ENCODE measurements around the gene NBEA.

The NBEA gene

DNA sequence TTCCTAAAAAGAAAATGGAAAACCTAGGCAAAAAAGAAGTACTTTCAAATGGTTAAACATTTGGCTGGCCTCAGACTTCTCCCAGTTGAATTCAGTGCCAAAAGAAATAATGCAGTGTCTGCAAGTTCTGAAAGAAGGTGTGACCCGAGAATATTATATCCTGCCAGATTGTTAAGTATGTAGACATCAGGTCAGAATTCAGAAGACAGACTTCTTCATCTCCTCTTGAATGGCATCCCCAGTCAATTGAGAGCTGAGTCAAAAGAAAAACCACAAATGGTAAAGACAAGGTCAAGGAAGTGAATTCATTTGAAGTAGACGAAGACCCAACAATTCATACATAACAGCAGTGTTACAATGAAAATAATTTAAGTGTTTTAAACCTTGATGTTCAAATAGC is 194.5 kb downstream of the NBEA start:
- Histone ChIP-seq H2BK120ac (ENCODE audit: insufficient read depth, low read length, poor library complexity) (no peak overlapping the region), H3K23ac (ENCODE audit: low read length) (no peak overlapping the region), H4K91ac (ENCODE audit: low read depth, low read length) (no peak overlapping the region), H3K79me1 (ENCODE audit: low read length) (no peaks in the 10 kb centered on the region), H2AK5ac (ENCODE audit: low read length) (no peak overlapping the region), H2BK12ac (ENCODE audit: low read length) (no peak overlapping the region), H3K27ac (ENCODE audit: low read depth, low read length) (no peak overlapping the region), H3K27me3 (ENCODE audit: insufficient read depth, low read length) (no peaks in the 10 kb centered on the region), H2AFZ (ENCODE audit: insufficient read depth, low read length, poor library complexity) (no peak overlapping the region), H3K9ac (ENCODE audit: low read length) (no peak overlapping the region), H4K12ac (ENCODE audit: low read depth, low read length) (no peak overlapping the region), H3K18ac (ENCODE audit: low read length) (no peak overlapping the region), H3K4me2 (ENCODE audit: low read length) (no peak overlapping the region), H3K9me3 (ENCODE audit: insufficient read depth, low read depth, low read length) (no peaks in the 10 kb centered on the region), H2BK5ac (ENCODE audit: low read depth, low read length, poor library complexity) (no peak overlapping the region), H4K8ac (ENCODE audit: low read depth, low read length) (no peak overlapping the region), H3K36me3 (ENCODE audit: control insufficient read depth in 1 of 2, insufficient read depth in 2 of 2, low read length in 2 of 2) (no peaks in the 10 kb centered on the region), H3K4me3 (ENCODE audit: low read depth, low read length) (no peak overlapping the region), H3K79me2 (ENCODE audit: control insufficient read depth, insufficient read depth, low read length, poor library complexity) (no peaks in the 10 kb centered on the region), H3K14ac (ENCODE audit: low read length) (no peak overlapping the region), H3K4ac (ENCODE audit: low read depth, low read length) (no peak overlapping the region), H3K4me1 (ENCODE audit: control insufficient read depth in 1 of 2, insufficient read depth in 2 of 2, low read length in 2 of 2) (no peaks in the 10 kb centered on the region)
- WGBS (ENCODE audit: extremely low coverage, insufficient coverage, insufficient read length), result no CpG with 5 or more reads among the region's 2 CpGs
- DNase-seq, result no peak

GRCh38 chr13:35139591-35139990 is 197.5 kb downstream of the NBEA start:
- Histone ChIP-seq H2BK12ac (ENCODE audit: low read length) (no peak overlapping the region), H3K27ac (ENCODE audit: low read depth, low read length) (no peak overlapping the region), H2BK5ac (ENCODE audit: low read depth, low read length, poor library complexity) (no peak overlapping the region), H3K18ac (ENCODE audit: low read length) (no peak overlapping the region), H4K8ac (ENCODE audit: low read depth, low read length) (no peak overlapping the region), H3K79me1 (ENCODE audit: low read length) (no peaks in the 10 kb centered on the region), H3K23ac (ENCODE audit: low read length) (no peak overlapping the region), H4K91ac (ENCODE audit: low read depth, low read length) (no peak overlapping the region), H3K4me2 (ENCODE audit: low read length) (no peak overlapping the region), H3K4me1 (ENCODE audit: control insufficient read depth in 1 of 2, insufficient read depth in 2 of 2, low read length in 2 of 2) (no peaks in the 10 kb centered on the region), H4K12ac (ENCODE audit: low read depth, low read length) (no peak overlapping the region), H3K36me3 (ENCODE audit: control insufficient read depth in 1 of 2, insufficient read depth in 2 of 2, low read length in 2 of 2) (no peaks in the 10 kb centered on the region), H2AK5ac (ENCODE audit: low read length) (no peak overlapping the region), H3K9ac (ENCODE audit: low read length) (no peak overlapping the region), H3K27me3 (ENCODE audit: insufficient read depth, low read length) (no peaks in the 10 kb centered on the region), H3K4me3 (ENCODE audit: low read depth, low read length) (no peak overlapping the region), H3K9me3 (ENCODE audit: insufficient read depth, low read depth, low read length) (no peaks in the 10 kb centered on the region), H3K14ac (ENCODE audit: low read length) (no peak overlapping the region), H3K4ac (ENCODE audit: low read depth, low read length) (no peak overlapping the region), H2BK120ac (ENCODE audit: insufficient read depth, low read length, poor library complexity) (no peak overlapping the region), H2AFZ (ENCODE audit: insufficient read depth, low read length, poor library complexity) (no peak overlapping the region), H3K79me2 (ENCODE audit: control insufficient read depth, insufficient read depth, low read length, poor library complexity) (no peaks in the 10 kb centered on the region)
- no CpG with 5 or more reads among the region's 4 CpGs for WGBS (ENCODE audit: extremely low coverage, insufficient coverage, insufficient read length)
- no peak for DNase-seq

- no peak overlapping the region for H4K8ac ChIP-seq (ENCODE audit: low read depth, low read length)
- H3K4ac ChIP-seq (ENCODE audit: low read depth, low read length), result no peak overlapping the region
- H3K4me1 ChIP-seq (ENCODE audit: control insufficient read depth in 1 of 2, insufficient read depth in 2 of 2, low read length in 2 of 2), result no peaks in the 10 kb centered on the region
- no peaks in the 10 kb centered on the region for H3K79me1 ChIP-seq (ENCODE audit: low read length)
- H2AFZ ChIP-seq (ENCODE audit: insufficient read depth, low read length, poor library complexity), result no peak overlapping the region
- H2BK120ac ChIP-seq (ENCODE audit: insufficient read depth, low read length, poor library complexity), result no peak overlapping the region
- H2BK12ac ChIP-seq (ENCODE audit: low read length), result no peak overlapping the region
- H3K14ac ChIP-seq (ENCODE audit: low read length), result no peak overlapping the region
- H2AK5ac ChIP-seq (ENCODE audit: low read length), result no peak overlapping the region
- WGBS (ENCODE audit: extremely low coverage, insufficient coverage, insufficient read length), result no CpG with 5 or more reads among the region's 1 CpG
- H3K27me3 ChIP-seq (ENCODE audit: insufficient read depth, low read length), result no peaks in the 10 kb centered on the region
- no peak overlapping the region for H3K23ac ChIP-seq (ENCODE audit: low read length)
- no peaks in the 10 kb centered on the region for H3K9me3 ChIP-seq (ENCODE audit: insufficient read depth, low read depth, low read length)
- H2BK5ac ChIP-seq (ENCODE audit: low read depth, low read length, poor library complexity), result no peak overlapping the region
- no peak overlapping the region for H3K18ac ChIP-seq (ENCODE audit: low read length)
- no peaks in the 10 kb centered on the region for H3K36me3 ChIP-seq (ENCODE audit: control insufficient read depth in 1 of 2, insufficient read depth in 2 of 2, low read length in 2 of 2)
- H3K4me2 ChIP-seq (ENCODE audit: low read length), result no peak overlapping the region
- no peak overlapping the region for H3K4me3 ChIP-seq (ENCODE audit: low read depth, low read length)
- H3K79me2 ChIP-seq (ENCODE audit: control insufficient read depth, insufficient read depth, low read length, poor library complexity), result no peaks in the 10 kb centered on the region
- no peak overlapping the region for H3K27ac ChIP-seq (ENCODE audit: low read depth, low read length)
- H4K91ac ChIP-seq (ENCODE audit: low read depth, low read length), result no peak overlapping the region
- no peak overlapping the region for H4K12ac ChIP-seq (ENCODE audit: low read depth, low read length)
- H3K9ac ChIP-seq (ENCODE audit: low read length), result no peak overlapping the region
- no peak for DNase-seq
Observed at GRCh38 chr13:35140321-35140720, 198.3 kb downstream of the NBEA start.

DNA sequence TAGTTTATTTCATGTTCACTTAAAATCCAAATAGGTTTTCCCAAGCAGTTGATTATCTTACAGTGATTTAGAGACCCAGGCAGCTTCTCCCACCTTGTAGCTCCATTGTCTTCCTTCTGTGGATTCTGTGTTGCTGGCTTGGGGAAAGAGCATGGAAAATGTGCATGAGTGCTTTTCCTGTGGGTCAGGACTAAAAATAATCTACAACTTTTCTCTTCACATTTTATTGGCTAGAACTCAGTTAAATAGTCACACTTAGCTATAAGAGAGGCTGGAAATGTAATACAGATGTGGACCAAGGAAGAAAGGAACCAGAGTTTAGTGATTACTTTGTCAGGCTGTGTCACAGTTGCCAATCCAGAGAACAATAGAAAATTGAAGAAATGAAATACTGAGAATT is 198.8 kb downstream of the NBEA start:
- Histone ChIP-seq H3K27me3 (ENCODE audit: insufficient read depth, low read length) (no peaks in the 10 kb centered on the region), H3K4me2 (ENCODE audit: low read length) (no peak overlapping the region), H3K27ac (ENCODE audit: low read depth, low read length) (no peak overlapping the region), H4K8ac (ENCODE audit: low read depth, low read length) (no peak overlapping the region), H2BK12ac (ENCODE audit: low read length) (no peak overlapping the region), H3K4me3 (ENCODE audit: low read depth, low read length) (no peak overlapping the region), H3K36me3 (ENCODE audit: control insufficient read depth in 1 of 2, insufficient read depth in 2 of 2, low read length in 2 of 2) (no peaks in the 10 kb centered on the region), H3K79me2 (ENCODE audit: control insufficient read depth, insufficient read depth, low read length, poor library complexity) (no peaks in the 10 kb centered on the region), H2AFZ (ENCODE audit: insufficient read depth, low read length, poor library complexity) (no peak overlapping the region), H3K79me1 (ENCODE audit: low read length) (no peaks in the 10 kb centered on the region), H2BK5ac (ENCODE audit: low read depth, low read length, poor library complexity) (no peak overlapping the region), H3K4me1 (ENCODE audit: control insufficient read depth in 1 of 2, insufficient read depth in 2 of 2, low read length in 2 of 2) (no peaks in the 10 kb centered on the region), H3K9ac (ENCODE audit: low read length) (no peak overlapping the region), H3K14ac (ENCODE audit: low read length) (no peak overlapping the region), H3K9me3 (ENCODE audit: insufficient read depth, low read depth, low read length) (no peaks in the 10 kb centered on the region), H4K91ac (ENCODE audit: low read depth, low read length) (no peak overlapping the region), H3K23ac (ENCODE audit: low read length) (no peak overlapping the region), H3K4ac (ENCODE audit: low read depth, low read length) (no peak overlapping the region), H4K12ac (ENCODE audit: low read depth, low read length) (no peak overlapping the region), H2BK120ac (ENCODE audit: insufficient read depth, low read length, poor library complexity) (no peak overlapping the region), H2AK5ac (ENCODE audit: low read length) (no peak overlapping the region), H3K18ac (ENCODE audit: low read length) (no peak overlapping the region)
- DNase-seq, result no peak

DNA sequence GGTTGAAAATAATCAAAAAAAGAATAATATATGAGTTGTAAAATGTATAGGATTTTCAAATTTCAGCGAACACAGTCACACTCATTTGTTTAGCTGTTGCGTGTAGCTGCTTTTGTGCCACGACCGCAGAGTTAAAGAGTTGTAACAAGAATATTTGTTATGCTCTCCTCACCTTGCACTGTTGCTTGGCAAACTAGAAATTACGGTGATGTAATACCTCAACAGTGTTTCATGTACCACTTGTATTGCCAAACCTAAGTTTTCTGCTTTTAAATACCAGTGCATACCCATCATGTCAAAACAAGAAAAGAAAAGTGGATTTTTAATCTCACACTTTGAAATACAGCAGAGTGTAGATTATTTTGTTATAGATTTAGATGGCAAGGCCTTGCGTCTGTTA is 201.1 kb downstream of the NBEA start:
- Histone ChIP-seq H3K9me3 (ENCODE audit: insufficient read depth, low read depth, low read length) (no peaks in the 10 kb centered on the region), H3K9ac (ENCODE audit: low read length) (no peak overlapping the region), H2BK5ac (ENCODE audit: low read depth, low read length, poor library complexity) (no peak overlapping the region), H3K18ac (ENCODE audit: low read length) (no peak overlapping the region), H3K14ac (ENCODE audit: low read length) (no peak overlapping the region), H2AFZ (ENCODE audit: insufficient read depth, low read length, poor library complexity) (no peak overlapping the region), H3K23ac (ENCODE audit: low read length) (no peak overlapping the region), H3K27ac (ENCODE audit: low read depth, low read length) (no peak overlapping the region), H4K8ac (ENCODE audit: low read depth, low read length) (no peak overlapping the region), H3K4me1 (ENCODE audit: control insufficient read depth in 1 of 2, insufficient read depth in 2 of 2, low read length in 2 of 2) (no peaks in the 10 kb centered on the region), H3K4me3 (ENCODE audit: low read depth, low read length) (no peak overlapping the region), H2BK120ac (ENCODE audit: insufficient read depth, low read length, poor library complexity) (no peak overlapping the region), H3K27me3 (ENCODE audit: insufficient read depth, low read length) (no peaks in the 10 kb centered on the region), H2AK5ac (ENCODE audit: low read length) (no peak overlapping the region), H2BK12ac (ENCODE audit: low read length) (no peak overlapping the region), H4K91ac (ENCODE audit: low read depth, low read length) (no peak overlapping the region), H3K79me2 (ENCODE audit: control insufficient read depth, insufficient read depth, low read length, poor library complexity) (no peaks in the 10 kb centered on the region), H3K36me3 (ENCODE audit: control insufficient read depth in 1 of 2, insufficient read depth in 2 of 2, low read length in 2 of 2) (no peaks in the 10 kb centered on the region), H3K79me1 (ENCODE audit: low read length) (no peaks in the 10 kb centered on the region), H4K12ac (ENCODE audit: low read depth, low read length) (no peak overlapping the region), H3K4me2 (ENCODE audit: low read length) (no peak overlapping the region), H3K4ac (ENCODE audit: low read depth, low read length) (no peak overlapping the region)
- DNase-seq, result no peak
- no CpG with 5 or more reads among the region's 6 CpGs for WGBS (ENCODE audit: extremely low coverage, insufficient coverage, insufficient read length)
